Subcutaneous abdominal adipose tissue (tissue), 5 donors: ENCODE results near the gene BCAS3.

Experiments used
- H3K27ac ChIP-seq: one replicate; pipeline ENCODE4 v1.7.0; 2013; ENCODE audit warnings: low read depth, mild to moderate bottlenecking, inconsistent platforms, low read length, moderate library complexity
- H3K27me3 ChIP-seq, 5 donors: one replicate each; pipeline ENCODE4 v1.7.0; 2013; ENCODE audit warnings: low read length in 5 of 5, inconsistent platforms in 1 of 5; ENCODE audit not compliant: control insufficient read depth in 5 of 5, insufficient read depth in 4 of 5
- H3K36me3 ChIP-seq, 5 donors: one replicate each; pipeline ENCODE4 v1.7.0; 2013; ENCODE audit warnings: low read length in 5 of 5; ENCODE audit not compliant: control insufficient read depth in 5 of 5, insufficient read depth in 5 of 5
- H3K4me1 ChIP-seq, 5 donors: one replicate each; pipeline ENCODE4 v1.7.0; 2013; ENCODE audit warnings: low read length in 5 of 5, mild to moderate bottlenecking in 3 of 5, moderate library complexity in 1 of 5; ENCODE audit not compliant: control insufficient read depth in 5 of 5, insufficient read depth in 5 of 5
- H3K4me3 ChIP-seq, 5 donors: one replicate each; pipeline ENCODE4 v1.7.0; 2013; ENCODE audit warnings: low read length in 5 of 5, low read depth in 1 of 5
- H3K9ac ChIP-seq, 5 donors: one replicate each; pipeline ENCODE4 v1.7.0; 2013; ENCODE audit warnings: low read length in 5 of 5, mild to moderate bottlenecking in 4 of 5, moderate library complexity in 3 of 5
- H3K9me3 ChIP-seq, 5 donors: one replicate each; pipeline ENCODE4 v1.7.0; 2013; ENCODE audit warnings: low read length in 5 of 5; ENCODE audit not compliant: control insufficient read depth in 5 of 5
- donor health status: healthy.
- donor health status: healthy.
- donor health status: healthy.
- donor health status: healthy.
- donor health status: healthy.

The BCAS3 gene

DNA sequence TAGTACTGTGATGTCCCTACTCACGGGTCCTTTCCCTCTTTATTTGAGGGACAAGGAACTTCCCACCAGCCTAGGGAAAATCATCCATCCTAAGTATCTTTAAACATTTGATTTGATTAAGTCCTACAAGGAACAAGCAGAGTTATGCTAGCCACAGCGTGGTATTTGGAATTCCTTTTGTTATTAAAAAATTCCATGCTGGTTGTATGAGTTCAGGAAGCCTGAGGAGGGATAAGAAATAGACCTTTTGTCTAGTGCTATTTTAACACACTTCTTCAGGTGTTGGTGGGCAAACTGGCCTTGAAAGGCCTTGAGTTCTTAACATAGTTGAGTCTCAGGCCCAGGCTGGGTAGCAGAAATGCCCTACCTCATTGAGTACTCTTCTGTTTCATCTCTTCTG is 616.6 kb downstream of the BCAS3 start:
- no peak overlapping the region for H3K27ac ChIP-seq

DNA sequence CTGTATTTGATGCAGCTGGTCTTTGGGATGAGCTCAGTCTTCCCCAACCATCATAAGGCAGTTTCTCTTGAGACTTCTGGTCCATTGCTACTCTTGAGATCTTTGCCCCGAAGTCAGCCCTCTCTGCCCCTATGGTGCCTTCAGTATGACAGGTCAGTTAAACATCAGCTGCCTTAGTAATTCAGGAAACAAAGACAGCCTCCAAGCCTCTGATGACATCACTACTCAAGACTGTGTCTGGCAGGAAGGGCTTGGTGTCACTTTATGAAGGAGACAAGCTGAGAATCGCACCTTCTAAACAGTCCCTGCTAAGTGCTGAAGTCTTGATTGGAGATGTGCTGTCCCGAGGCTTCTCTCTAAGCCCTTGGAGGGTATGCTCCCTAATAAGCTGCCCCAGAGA is 617.1 kb downstream of the BCAS3 start:
- no peaks in the 10 kb centered on the region for H3K27me3 ChIP-seq
- no peaks in the 10 kb centered on the region for H3K9me3 ChIP-seq
- H3K36me3 ChIP-seq: no peaks in the 10 kb centered on the region
- H3K4me1 ChIP-seq: peaks cover 0 to 7% (median 0%) of the 10 kb centered on the region in 5 donors
- no peak overlapping the region for H3K27ac ChIP-seq
- no peak overlapping the region for H3K4me3 ChIP-seq
- H3K9ac ChIP-seq: no peak overlapping the region

More for the DNA sequence above, 616.6 kb downstream of the BCAS3 start:
- H3K9ac ChIP-seq: no peak overlapping the region
- H3K27me3 ChIP-seq: no peaks in the 10 kb centered on the region
- peaks cover 0 to 7% (median 0%) of the 10 kb centered on the region in 5 donors for H3K4me1 ChIP-seq
- H3K9me3 ChIP-seq: no peaks in the 10 kb centered on the region
- no peak overlapping the region for H3K4me3 ChIP-seq
- H3K36me3 ChIP-seq: no peaks in the 10 kb centered on the region

DNA sequence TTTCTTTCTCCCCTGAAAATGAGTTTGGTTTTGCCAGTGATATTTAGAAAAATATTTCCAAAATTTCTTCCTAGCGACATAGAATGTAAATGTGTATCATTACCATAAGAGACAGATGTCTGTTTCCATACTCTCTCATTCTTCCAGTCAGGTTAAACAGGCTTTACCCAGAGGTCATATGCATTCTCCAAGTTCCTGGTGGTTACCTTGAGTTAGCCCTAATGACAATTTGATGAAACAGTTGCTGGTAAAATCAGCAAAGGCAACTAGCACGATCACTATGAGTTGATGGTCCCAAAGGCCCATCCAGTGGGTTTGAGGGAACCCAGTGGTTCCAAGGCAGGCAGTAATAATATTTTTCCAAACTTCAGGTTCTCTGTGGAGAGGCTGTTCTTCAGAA is 618.4 kb downstream of the BCAS3 start:
- H3K9ac ChIP-seq: no peak overlapping the region
- H3K4me1 ChIP-seq: peaks cover 0 to 7% (median 0%) of the 10 kb centered on the region in 5 donors
- no peak overlapping the region for H3K4me3 ChIP-seq
- H3K9me3 ChIP-seq: no peaks in the 10 kb centered on the region
- H3K27me3 ChIP-seq: no peaks in the 10 kb centered on the region
- H3K36me3 ChIP-seq: no peaks in the 10 kb centered on the region
- no peak overlapping the region for H3K27ac ChIP-seq

DNA sequence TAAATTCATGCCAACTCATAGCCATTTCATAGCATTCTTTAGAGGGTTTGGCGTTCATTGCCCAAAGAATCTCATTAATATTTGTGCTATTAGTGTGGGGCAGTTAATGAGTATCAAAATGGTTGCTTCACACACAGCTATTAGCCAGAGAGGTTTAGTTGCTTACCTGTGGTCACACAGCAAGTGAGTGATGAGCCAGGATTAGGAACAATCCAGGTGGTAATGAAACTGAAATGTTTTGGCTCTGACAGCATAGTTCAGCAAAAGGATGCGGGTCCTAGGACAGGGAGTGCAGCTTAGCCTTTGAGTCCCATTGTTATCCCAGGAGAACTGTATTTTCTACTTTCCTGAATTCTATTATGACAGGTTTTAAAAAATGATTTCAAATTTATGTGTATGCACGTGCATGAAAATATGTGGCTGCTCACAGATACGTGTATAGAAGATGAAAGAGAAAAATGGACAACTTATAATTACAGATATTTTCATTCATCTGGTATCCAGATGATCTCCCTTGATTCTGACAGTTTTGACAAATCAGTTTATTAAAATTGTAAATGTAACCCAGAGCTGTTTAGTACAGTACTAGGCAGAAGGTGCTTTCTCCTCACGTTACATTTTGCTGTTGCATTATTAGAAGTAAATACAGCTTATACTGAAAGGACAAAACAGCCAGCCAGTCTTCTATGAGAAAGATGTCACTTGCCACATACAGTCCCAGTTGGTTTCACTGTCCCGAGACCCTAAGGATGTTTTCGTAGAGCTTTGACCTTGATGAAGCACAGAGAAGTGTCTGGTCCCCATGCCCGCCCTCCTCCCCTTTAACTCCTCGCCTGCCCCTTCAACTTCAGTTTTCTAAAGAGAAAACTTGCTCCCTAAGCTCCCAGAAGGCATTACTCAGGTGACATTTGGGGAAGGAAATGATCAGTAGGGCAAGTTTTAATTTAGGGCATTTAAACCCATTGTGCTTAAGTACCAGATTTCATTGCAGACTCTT is 622.2 kb downstream of the BCAS3 start:
- Histone ChIP-seq H3K4me1 (peaks cover 0 to 8% (median 0%) of the 10 kb centered on the region in 5 donors), H3K9ac (no peak overlapping the region), H3K4me3 (no peak overlapping the region), H3K27me3 (no peaks in the 10 kb centered on the region), H3K27ac (peak overlapping the region; percentile 1), H3K36me3 (no peaks in the 10 kb centered on the region), H3K9me3 (no peaks in the 10 kb centered on the region)

DNA sequence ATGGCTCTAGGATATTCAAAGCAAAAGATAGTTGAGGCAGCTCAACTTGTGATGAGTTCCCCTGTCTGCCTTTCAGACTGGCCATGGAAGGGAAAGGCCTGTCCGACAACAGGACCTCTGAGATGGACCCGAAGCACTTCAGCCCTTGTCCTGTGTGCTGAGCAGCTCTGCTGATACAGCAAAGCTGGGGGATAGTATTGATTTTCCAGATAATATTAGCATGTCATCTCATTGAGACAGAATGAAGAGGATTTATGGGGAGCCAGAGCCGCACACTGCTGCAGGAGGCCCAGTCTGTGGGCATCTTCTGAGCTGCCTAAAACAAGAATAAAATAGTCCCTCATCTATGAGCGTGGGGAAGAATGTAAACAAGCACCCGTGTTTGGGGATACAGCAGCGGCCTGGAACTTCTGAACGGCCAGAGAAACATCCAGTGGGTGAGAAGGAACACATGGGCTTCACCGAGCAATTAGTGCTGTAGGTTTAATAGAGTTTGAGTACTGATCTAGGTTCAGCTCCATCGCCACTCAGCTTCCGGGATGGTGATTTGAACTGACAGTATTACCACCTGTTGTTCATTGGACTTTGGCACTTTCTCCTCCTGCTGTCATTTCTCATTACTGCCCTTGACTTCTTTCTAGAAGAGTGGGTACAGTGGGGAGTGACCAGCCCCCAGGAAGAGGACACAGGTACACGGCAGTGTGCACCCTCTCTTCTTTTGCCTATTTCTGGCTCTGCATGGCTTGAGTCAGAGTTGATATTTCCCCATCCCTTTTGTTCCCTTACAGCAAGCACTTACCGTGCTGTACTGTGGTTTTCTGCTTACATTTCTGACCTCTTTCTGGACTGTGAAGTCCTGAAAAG is 625.5 kb downstream of the BCAS3 start:
- no peak overlapping the region for H3K4me3 ChIP-seq
- H3K9me3 ChIP-seq: no peaks in the 10 kb centered on the region
- no peaks in the 10 kb centered on the region for H3K27me3 ChIP-seq
- H3K27ac ChIP-seq: no peak overlapping the region
- H3K4me1 ChIP-seq: peaks cover 0 to 11% (median 3%) of the 10 kb centered on the region in 5 donors
- H3K9ac ChIP-seq: no peak overlapping the region
- no peaks in the 10 kb centered on the region for H3K36me3 ChIP-seq

DNA sequence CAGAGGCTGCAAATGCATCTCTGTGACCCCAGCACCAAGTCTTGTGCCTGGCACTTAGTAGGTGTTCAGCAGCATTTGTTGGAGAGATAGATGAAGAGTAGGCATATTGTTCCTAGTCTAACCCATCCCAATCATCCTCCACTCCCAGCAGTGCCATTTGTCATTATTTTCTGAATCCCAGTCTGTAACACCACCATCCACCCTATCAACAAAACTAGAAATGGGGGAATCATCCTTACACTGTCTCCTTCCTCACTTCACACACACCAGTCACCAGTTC is 626.1 kb downstream of the BCAS3 start:
- H3K27ac ChIP-seq: no peak overlapping the region
- no peaks in the 10 kb centered on the region for H3K9me3 ChIP-seq
- no peaks in the 10 kb centered on the region for H3K27me3 ChIP-seq
- peaks cover 2 to 13% (median 5%) of the 10 kb centered on the region in 5 donors for H3K4me1 ChIP-seq
- no peaks in the 10 kb centered on the region for H3K36me3 ChIP-seq
- no peak overlapping the region for H3K9ac ChIP-seq
- no peak overlapping the region for H3K4me3 ChIP-seq

DNA sequence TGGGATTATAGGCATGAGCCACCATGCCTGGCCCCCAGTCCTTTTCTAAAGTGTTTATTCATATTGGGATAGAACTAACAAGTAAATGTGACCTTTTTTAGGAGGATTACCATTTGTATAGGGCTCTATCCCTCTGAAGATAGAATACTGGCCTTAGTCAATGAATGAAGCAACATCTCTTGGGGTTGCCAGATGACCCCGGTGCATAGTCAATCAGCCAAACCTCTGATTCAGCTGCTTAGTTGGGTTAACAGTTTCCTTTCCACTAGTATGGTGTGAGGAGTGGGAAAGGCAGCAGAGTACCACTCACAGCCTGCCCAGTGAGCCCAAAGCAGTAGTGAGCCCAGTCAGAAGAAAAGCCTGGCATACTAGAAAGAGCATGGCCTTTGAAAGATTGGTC is 627.4 kb downstream of the BCAS3 start:
- no peak overlapping the region for H3K4me3 ChIP-seq
- no peak overlapping the region for H3K9ac ChIP-seq
- no peaks in the 10 kb centered on the region for H3K9me3 ChIP-seq
- H3K36me3 ChIP-seq: no peaks in the 10 kb centered on the region
- H3K27me3 ChIP-seq: no peaks in the 10 kb centered on the region
- no peak overlapping the region for H3K27ac ChIP-seq
- H3K4me1 ChIP-seq: peaks cover 2 to 16% (median 7%) of the 10 kb centered on the region in 5 donors

DNA sequence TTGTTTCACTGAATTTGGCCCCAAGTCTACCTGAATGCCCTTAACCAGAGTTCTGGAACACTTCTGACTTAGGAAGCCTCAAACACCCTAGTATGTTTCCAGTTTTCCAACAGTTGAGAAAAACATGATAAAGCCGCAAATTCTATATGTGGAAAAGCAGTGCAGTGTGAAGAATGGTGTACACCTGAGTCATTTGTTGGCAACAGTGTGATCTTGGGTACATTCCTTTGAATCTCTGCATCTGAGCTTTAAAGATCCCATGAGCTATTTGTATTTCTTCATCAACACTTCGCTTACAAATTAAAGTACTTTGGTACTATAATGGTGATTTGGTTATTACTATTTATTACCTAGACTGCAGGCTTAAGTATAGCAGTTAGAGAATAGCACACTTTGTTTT is 628.4 kb downstream of the BCAS3 start:
- no peak overlapping the region for H3K27ac ChIP-seq
- H3K27me3 ChIP-seq: no peaks in the 10 kb centered on the region
- no peak overlapping the region for H3K9ac ChIP-seq
- no peaks in the 10 kb centered on the region for H3K9me3 ChIP-seq
- H3K4me3 ChIP-seq: no peak overlapping the region
- no peaks in the 10 kb centered on the region for H3K36me3 ChIP-seq
- H3K4me1 ChIP-seq: peaks cover 2 to 16% (median 7%) of the 10 kb centered on the region in 5 donors

DNA sequence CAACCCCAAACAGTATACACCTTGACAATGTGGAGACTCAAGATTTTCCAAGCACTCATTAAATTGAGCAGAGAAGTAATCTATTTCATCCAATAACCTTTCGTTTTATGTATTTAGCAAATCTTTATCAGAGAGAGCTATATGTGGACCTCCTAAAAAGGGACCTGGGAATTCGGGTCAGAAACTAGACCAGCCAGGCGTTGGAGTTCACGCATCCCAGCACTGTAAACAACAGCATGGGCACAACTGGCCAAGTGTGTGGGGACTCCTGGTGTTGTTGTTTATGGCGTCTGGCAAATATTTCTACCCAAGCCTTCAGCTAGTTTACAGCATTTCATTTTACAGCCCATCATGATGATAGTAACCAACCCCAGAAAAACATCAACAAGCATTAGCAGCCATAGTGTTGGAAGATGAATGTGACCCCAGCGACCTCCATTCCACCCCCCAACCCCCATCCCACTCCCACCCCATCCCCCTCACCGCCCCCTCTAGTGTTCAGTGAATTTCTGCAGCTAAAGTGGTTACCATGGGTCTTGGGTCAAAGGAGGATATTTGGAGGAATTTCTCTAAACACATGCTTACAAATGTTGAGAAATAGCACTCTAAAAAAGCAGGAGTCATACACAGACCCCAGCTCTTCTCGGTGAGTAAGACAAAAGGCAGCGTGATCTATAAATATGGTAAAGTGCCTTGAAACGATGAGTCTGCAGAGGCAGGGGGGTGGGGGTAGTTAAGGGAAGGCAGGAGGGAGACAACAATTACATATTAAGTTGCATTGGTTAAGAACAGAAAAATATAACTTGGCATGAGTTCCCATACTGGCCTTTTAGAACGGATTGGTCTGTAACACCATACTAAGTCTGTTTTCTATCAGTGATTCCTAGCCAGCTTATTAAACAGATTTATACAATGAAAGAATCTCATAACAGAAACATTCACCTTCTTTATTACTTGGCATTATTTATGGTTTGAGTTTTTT is 630.5 kb downstream of the BCAS3 start:
- H3K36me3 ChIP-seq: no peaks in the 10 kb centered on the region
- peak overlapping the region; percentile 77 for H3K27ac ChIP-seq
- no peak overlapping the region for H3K4me3 ChIP-seq
- no peaks in the 10 kb centered on the region for H3K9me3 ChIP-seq
- no peaks in the 10 kb centered on the region for H3K27me3 ChIP-seq
- peaks cover 2 to 23% (median 10%) of the 10 kb centered on the region in 5 donors for H3K4me1 ChIP-seq
- no peak overlapping the region for H3K9ac ChIP-seq
